Endothelial cell of umbilical vein (primary cell): ENCODE data around the gene TSKU. TPM values are rescaled to one million over a fixed set of nuclear protein-coding genes. Genes with fewer than 3 reads are reported as not detected.

Experiments used
- BruUV-seq: library from RNA; stranded (reverse); fragments of 400-500 nt; replicated peaks from 2 replicates; lab custom pipeline; 2021; lab: Mats Ljungman, UMichigan
- CTCF ChIA-PET: fragments of 300-600, 350-600 bp; sonication (Branson Sonifier 250); formaldehyde crosslinking; loops from one replicate; lab custom pipeline; 2021; ENCODE audit warnings: antibody characterized with exemption, inconsistent platforms; lab: Charles Lee
- POLR2A ChIA-PET: fragments of 300-600, 350-600 bp; sonication (Branson Sonifier 250); formaldehyde crosslinking; loops from one replicate; lab custom pipeline; 2021; ENCODE audit warnings: antibody characterized with exemption, inconsistent platforms; lab: Charles Lee
- DNase-seq: peaks from one replicate; pipeline ENCODE4 v3.0.0-alpha.2; 2011; ENCODE audit warnings: low read depth, low spot score
- FAIRE-seq: peaks from 2 replicates; lab custom pipeline; 2011; peaks lifted over from hg19 to GRCh38; lab: Jason Lieb, UNC
- H2AFZ ChIP-seq: 2 replicates; pipeline ENCODE4 v1.6.0; 2012; ENCODE audit warnings: low read depth, low read length, control low read depth, inconsistent platforms
- H3K27ac ChIP-seq: 2 replicates; pipeline ENCODE4 v1.5.1; 2011; ENCODE audit warnings: low read depth, mild to moderate bottlenecking, control low read depth, low read length, moderate library complexity; ENCODE audit not compliant: insufficient read depth
- H3K27me3 ChIP-seq, 2 experiments: 2 replicates each; pipeline versions ENCODE4 v1.6.0 to v1.6.1; 2011; ENCODE audit warnings: low read length in 2 of 2, mixed read lengths in 1 of 2; ENCODE audit not compliant: control insufficient read depth in 2 of 2, insufficient read depth in 2 of 2
- H3K36me3 ChIP-seq, 2 experiments: 2 replicates in 1 of 2; 3 replicates in 1 of 2; pipeline ENCODE4 v1.5.1; 2011; ENCODE audit warnings: low read length in 2 of 2, mild to moderate bottlenecking in 1 of 2, moderate library complexity in 1 of 2; ENCODE audit not compliant: control insufficient read depth in 2 of 2, insufficient read depth in 2 of 2; ENCODE audit errors: extremely low read depth in 1 of 2
- H3K4me1 ChIP-seq: 3 replicates; pipeline ENCODE4 v1.5.1; 2011; ENCODE audit warnings: mild to moderate bottlenecking, low read length; ENCODE audit not compliant: control insufficient read depth, insufficient read depth; ENCODE audit errors: extremely low read depth
- H3K4me2 ChIP-seq: 2 replicates; pipeline ENCODE4 v1.6.1; 2011; ENCODE audit warnings: low read length, control low read depth, mixed read lengths; ENCODE audit not compliant: insufficient read depth
- H3K4me3 ChIP-seq, 3 experiments: fragments of 200-600 bp in 1 of 3; sonication (generic), shearing (Covaris generic) in 1 of 3; replicated peaks in 1 of 3; 2 replicates each; pipeline ENCODE4 v1.5.1; 2011 to 2016; ENCODE audit warnings: control low read depth in 3 of 3, low read length in 3 of 3, mild to moderate bottlenecking in 2 of 3, inconsistent platforms in 1 of 3, low read depth in 1 of 3, moderate library complexity in 1 of 3; ENCODE audit not compliant: insufficient read depth in 1 of 3
- H3K79me2 ChIP-seq: 2 replicates; pipeline ENCODE4 v1.6.0; 2012; ENCODE audit warnings: low read length, inconsistent platforms; ENCODE audit not compliant: control insufficient read depth, insufficient read depth
- H3K9ac ChIP-seq: replicated peaks from 2 replicates; pipeline ENCODE3; 2011; ENCODE audit warnings: low read length, control low read depth; ENCODE audit not compliant: insufficient read depth; ENCODE audit errors: extremely low read depth
- H3K9me1 ChIP-seq: replicated peaks from 3 replicates; pipeline ENCODE4 v1.6.0; 2011; ENCODE audit warnings: mild to moderate bottlenecking, low read length; ENCODE audit not compliant: control insufficient read depth, insufficient read depth; ENCODE audit errors: extremely low read depth
- H3K9me3 ChIP-seq: replicated peaks from 2 replicates; pipeline ENCODE4 v1.5.1; 2012; ENCODE audit warnings: low read length, inconsistent platforms; ENCODE audit not compliant: control insufficient read depth, insufficient read depth
- H4K20me1 ChIP-seq: replicated peaks from 2 replicates; pipeline ENCODE3; 2011; ENCODE audit warnings: mild to moderate bottlenecking, low read length; ENCODE audit not compliant: control insufficient read depth, insufficient read depth; ENCODE audit errors: extremely low read depth
- EZH2 ChIP-seq: IDR thresholded peaks from 2 replicates; pipeline ENCODE4 v1.6.1; 2012; ENCODE audit warnings: borderline replicate concordance, low read depth, mild to moderate bottlenecking, moderate library complexity, low read length, inconsistent platforms; ENCODE audit not compliant: severe bottlenecking
- FOS ChIP-seq: IDR thresholded peaks from 2 replicates; pipeline ENCODE4 v1.6.1; 2011; ENCODE audit warnings: mild to moderate bottlenecking, low read length, moderate library complexity, borderline replicate concordance; ENCODE audit not compliant: insufficient read depth
- GATA2 ChIP-seq: IDR thresholded peaks from 2 replicates; pipeline ENCODE4 v1.7.0; 2011; ENCODE audit warnings: low read depth, mild to moderate bottlenecking, moderate library complexity, mixed read lengths, low read length; ENCODE audit not compliant: insufficient read length, insufficient read depth
- JUN ChIP-seq: IDR thresholded peaks from 2 replicates; pipeline ENCODE4 v1.6.1; 2011; ENCODE audit warnings: borderline replicate concordance, low read depth; ENCODE audit not compliant: insufficient read length, insufficient read depth
- MAX ChIP-seq: IDR thresholded peaks from 2 replicates; pipeline ENCODE4 v1.6.1; 2011; ENCODE audit not compliant: insufficient read depth, insufficient read length
- MYC ChIP-seq: IDR thresholded peaks from one replicate; pipeline ENCODE4 v1.6.1; 2011; ENCODE audit warnings: mild to moderate bottlenecking, low read depth, low read length
- POLR2A ChIP-seq: IDR thresholded peaks from 2 replicates; pipeline ENCODE4 v1.6.1; 2012; ENCODE audit warnings: low read depth, mild to moderate bottlenecking, control low read depth, low read length
- dilution Hi-C: fragments of 300-500 bp; cut with MboI; formaldehyde crosslinking; loops from one replicate; pipeline ENCODE4 v1.15.0; 2019; ENCODE audit warnings: low sequenced_read_pairs; ENCODE audit not compliant: extremely low pct_ligation_motif_present
- intact Hi-C: fragments of 100-400 bp; cut with micrococcal nuclease; formaldehyde crosslinking; loops from one replicate; pipeline ENCODE4 v1.10.0; 2022
- polyA plus RNA-seq, 4 experiments: library from polyadenylated mRNA; depleted of rRNA in 3 of 4; stranded (reverse) in 3 of 4; unstranded in 1 of 4; fragments of >200 nt; gene quantifications; 2 replicates each; pipeline versions ENCODE4 v1.2.1 to v1.2.3, GENCODE V29; 2011 to 2012; ENCODE audit warnings: missing spikeins in 1 of 4
- total RNA-seq: library from RNA; stranded (reverse); gene quantifications from 2 replicates; pipeline ENCODE4 v1.2.3, GENCODE V29; 2021

TSKU gene
- total and polyA plus RNA-seq, 2 donors (not counting 3 experiments of a cell fraction or from before 2014, with no cell fraction given): 16.2 to 21.2 TPM

- ChIA-PET POLR2A (no interaction called here), CTCF (interaction anchor here (1.5 to 1.8 kb wide), 3 partner anchors 58 to 69 kb away, joined by 5 to 19 read pairs (median 8); no protein-coding TSS in a partner anchor)
- H3K79me2 ChIP-seq: peaks cover 24% of the 10 kb centered on the region
- H4K20me1 ChIP-seq: peaks cover 3% of the 10 kb centered on the region
- TF ChIP-seq POLR2A: no peak
- TF ChIP-seq GATA2: no peak
- TF ChIP-seq EZH2: no peak
- no peaks in the 10 kb centered on the region for H3K9me1 ChIP-seq
- no TSS peak for BruUV-seq
- intact Hi-C loops: no loop called here
- no peaks in the 10 kb centered on the region for H3K9me3 ChIP-seq
- H3K9ac ChIP-seq: no peak overlapping the region
- no peak overlapping the region for H3K4me3 ChIP-seq
- H3K36me3 ChIP-seq: peaks cover 0 to 8% of the 10 kb centered on the region in 2 experiments
- FAIRE-seq (no peak), DNase-seq (no peak)
- no peaks in the 10 kb centered on the region for H3K27me3 ChIP-seq
- H3K4me2 ChIP-seq: no peak overlapping the region
- H3K4me1 ChIP-seq: no peaks in the 10 kb centered on the region
- no peak overlapping the region for H3K27ac ChIP-seq
- no peak overlapping the region for H2AFZ ChIP-seq
- dilution Hi-C loops: no loop called here
Observed at GRCh38 chr11:76792505-76793264, 9.5 kb downstream of the TSKU start.

DNA sequence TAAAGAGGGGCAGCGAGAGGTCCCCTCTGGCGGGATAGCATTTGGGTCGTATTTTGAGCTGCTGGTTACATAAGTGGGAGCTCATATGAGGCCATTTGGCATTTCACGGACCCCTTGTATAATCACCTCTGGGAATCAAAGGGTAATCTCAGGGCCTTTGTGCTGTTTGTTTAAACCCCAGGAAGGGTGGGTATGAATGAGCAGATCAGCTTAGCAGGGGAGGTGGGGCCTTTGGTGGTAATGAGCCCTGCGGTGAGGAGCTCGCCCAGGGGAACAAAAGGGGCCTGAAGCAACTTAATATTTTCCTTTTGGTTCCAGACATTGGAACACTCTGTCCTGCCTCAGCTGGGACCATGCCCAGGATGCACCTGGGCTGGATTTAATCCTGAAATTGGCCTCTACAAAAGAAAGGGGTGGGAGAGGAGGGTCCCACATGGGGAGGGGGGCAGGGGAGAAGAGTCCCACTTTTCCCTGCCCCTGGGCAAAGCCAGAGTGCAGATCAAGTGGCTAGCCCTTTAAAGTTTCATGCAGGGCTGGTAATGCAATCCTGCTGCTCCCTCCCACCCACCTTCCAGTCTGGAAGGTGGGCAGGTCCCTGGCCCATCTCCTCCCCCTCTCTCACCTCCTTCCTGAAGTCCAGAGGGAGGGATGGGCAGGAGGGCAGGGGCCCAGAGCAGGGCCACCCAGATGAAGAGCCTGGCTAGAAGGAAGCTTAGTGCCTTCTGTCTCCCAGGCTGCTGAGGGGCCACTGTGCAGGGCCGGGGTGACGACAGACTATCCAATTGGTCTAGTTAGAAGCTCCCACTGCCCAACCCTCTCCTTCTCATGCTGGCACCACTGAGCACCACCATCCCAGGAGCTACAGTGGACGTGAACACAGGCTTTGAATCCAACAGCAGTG is 10.5 kb downstream of the TSKU start:
- Histone ChIP-seq H2AFZ (no peak overlapping the region), H3K27ac (no peak overlapping the region), H3K79me2 (peaks cover 17% of the 10 kb centered on the region), H4K20me1 (peaks cover 3% of the 10 kb centered on the region), H3K9ac (no peak overlapping the region), H3K27me3 (no peaks in the 10 kb centered on the region), H3K36me3 (peaks cover 0 to 8% of the 10 kb centered on the region in 2 experiments), H3K4me3 (no peak overlapping the region), H3K9me3 (no peaks in the 10 kb centered on the region), H3K4me1 (no peaks in the 10 kb centered on the region), H3K9me1 (no peaks in the 10 kb centered on the region), H3K4me2 (no peak overlapping the region)
- no TSS peak for BruUV-seq
- intact Hi-C loops (no loop called here), dilution Hi-C loops (no loop called here)
- DNase-seq: no peak
- no peak for TF ChIP-seq MYC
- no peak for TF ChIP-seq POLR2A
- TF ChIP-seq JUN: no peak
- TF ChIP-seq FOS: no peak
- TF ChIP-seq MAX: no peak
- no peak for TF ChIP-seq EZH2
- no peak for TF ChIP-seq GATA2
- FAIRE-seq: no peak
- CTCF ChIA-PET: interaction anchor here (0.9 to 1.8 kb wide), 4 partner anchors 59 to 72 kb away, joined by 4 to 19 read pairs (median 6); no protein-coding TSS in a partner anchor
- POLR2A ChIA-PET: no interaction called here
